Measurements from ENCODE around the gene VAT1L.

The VAT1L gene

GRCh38 chr16:77789085-77790008 lies 983 bp downstream of the VAT1L start:
- TF ChIP-seq GATA1 (IDR thresholded peaks at IDR 0.05; ENCODE audit: low read depth, low read length), result no peak
- TF ChIP-seq POLR2A (IDR thresholded peaks at IDR 0.05; ENCODE audit: low read length), result no peak
- DNase-seq, result no peak

- TF ChIP-seq GATA1 (IDR thresholded peaks at IDR 0.05; ENCODE audit: low read depth, low read length) (no peak), POLR2A (IDR thresholded peaks at IDR 0.05; ENCODE audit: low read length) (no peak)
- DNase-seq, result no peak
These were observed 1.6 kb downstream of the VAT1L start for GRCh38 chr16:77790009-77790372.

- TF ChIP-seq POLR2A (IDR thresholded peaks at IDR 0.05; ENCODE audit: low read length), result no peak
- TF ChIP-seq GATA1 (IDR thresholded peaks at IDR 0.05; ENCODE audit: low read depth, low read length), result no peak
- no peak for DNase-seq
These were observed 2.5 kb downstream of the VAT1L start for GRCh38 chr16:77790912-77791311.

GRCh38 chr16:77793417-77793816 lies 5.1 kb downstream of the VAT1L start:
- DNase-seq, result no peak
- TF ChIP-seq GATA1 (IDR thresholded peaks at IDR 0.05; ENCODE audit: low read depth, low read length), result no peak
- no peak for TF ChIP-seq POLR2A (IDR thresholded peaks at IDR 0.05; ENCODE audit: low read length)

- no peak for DNase-seq
- TF ChIP-seq POLR2A (IDR thresholded peaks at IDR 0.05; ENCODE audit: low read length), result no peak
- no peak for TF ChIP-seq GATA1 (IDR thresholded peaks at IDR 0.05; ENCODE audit: low read depth, low read length)
These were observed 6.2 kb downstream of the VAT1L start for GRCh38 chr16:77794586-77794985.

GRCh38 chr16:77801817-77802216 lies 13.5 kb downstream of the VAT1L start:
- no peak for DNase-seq
- TF ChIP-seq GATA1 (IDR thresholded peaks at IDR 0.05; ENCODE audit: low read depth, low read length) (no peak), POLR2A (IDR thresholded peaks at IDR 0.05; ENCODE audit: low read length) (no peak)

GRCh38 chr16:77805398-77805797 lies 17.0 kb downstream of the VAT1L start:
- no peak for DNase-seq

GRCh38 chr16:77807021-77807420 lies 18.7 kb downstream of the VAT1L start:
- no peak for DNase-seq
- TF ChIP-seq GATA1 (IDR thresholded peaks at IDR 0.05; ENCODE audit: low read depth, low read length) (no peak), POLR2A (IDR thresholded peaks at IDR 0.05; ENCODE audit: low read length) (no peak)

More at GRCh38 chr16:77805398-77805797, 17.0 kb downstream of the VAT1L start:
- TF ChIP-seq POLR2A (IDR thresholded peaks at IDR 0.05; ENCODE audit: low read length) (no peak), GATA1 (IDR thresholded peaks at IDR 0.05; ENCODE audit: low read depth, low read length) (no peak)

- TF ChIP-seq GATA1 (IDR thresholded peaks at IDR 0.05; ENCODE audit: low read depth, low read length), result no peak
- DNase-seq, result no peak
These were observed 24.6 kb downstream of the VAT1L start for GRCh38 chr16:77812856-77813500.

GRCh38 chr16:77816293-77816692 lies 27.9 kb downstream of the VAT1L start:
- no peak for TF ChIP-seq GATA1 (IDR thresholded peaks at IDR 0.05; ENCODE audit: low read depth, low read length)
- TF ChIP-seq POLR2A (IDR thresholded peaks at IDR 0.05; ENCODE audit: low read length), result no peak
- no peak for DNase-seq

- TF ChIP-seq POLR2A (IDR thresholded peaks at IDR 0.05; ENCODE audit: low read length) (no peak), GATA1 (IDR thresholded peaks at IDR 0.05; ENCODE audit: low read depth, low read length) (no peak)
- no peak for DNase-seq
These were observed 32.0 kb downstream of the VAT1L start for GRCh38 chr16:77820340-77820739.

- no peak for TF ChIP-seq POLR2A (IDR thresholded peaks at IDR 0.05; ENCODE audit: low read length)
- DNase-seq, result no peak
These were observed 34.3 kb downstream of the VAT1L start for GRCh38 chr16:77822661-77823060.

GRCh38 chr16:77823067-77823466 lies 34.7 kb downstream of the VAT1L start:
- TF ChIP-seq POLR2A (IDR thresholded peaks at IDR 0.05; ENCODE audit: low read length) (no peak), GATA1 (IDR thresholded peaks at IDR 0.05; ENCODE audit: low read depth, low read length) (no peak)
- DNase-seq, result no peak

GRCh38 chr16:77825196-77825595 lies 36.8 kb downstream of the VAT1L start:
- DNase-seq, result no peak
- no peak for TF ChIP-seq POLR2A (IDR thresholded peaks at IDR 0.05; ENCODE audit: low read length)
- no peak for TF ChIP-seq GATA1 (IDR thresholded peaks at IDR 0.05; ENCODE audit: low read depth, low read length)

- no peak for TF ChIP-seq GATA1 (IDR thresholded peaks at IDR 0.05; ENCODE audit: low read depth, low read length)
- TF ChIP-seq POLR2A (IDR thresholded peaks at IDR 0.05; ENCODE audit: low read length), result no peak
- no peak for DNase-seq
These were observed 38.7 kb downstream of the VAT1L start for GRCh38 chr16:77827032-77827431.
